ENCODE results near the gene PDE4D. TPM values are rescaled to one million over a fixed set of nuclear protein-coding genes. Genes with fewer than 3 reads are reported as not detected.

Gene PDE4D
- total and polyA plus RNA-seq, 2 donors (not counting 3 experiments of a cell fraction or from before 2014, with no cell fraction given) = 34.5 to 51.2 TPM

DNA sequence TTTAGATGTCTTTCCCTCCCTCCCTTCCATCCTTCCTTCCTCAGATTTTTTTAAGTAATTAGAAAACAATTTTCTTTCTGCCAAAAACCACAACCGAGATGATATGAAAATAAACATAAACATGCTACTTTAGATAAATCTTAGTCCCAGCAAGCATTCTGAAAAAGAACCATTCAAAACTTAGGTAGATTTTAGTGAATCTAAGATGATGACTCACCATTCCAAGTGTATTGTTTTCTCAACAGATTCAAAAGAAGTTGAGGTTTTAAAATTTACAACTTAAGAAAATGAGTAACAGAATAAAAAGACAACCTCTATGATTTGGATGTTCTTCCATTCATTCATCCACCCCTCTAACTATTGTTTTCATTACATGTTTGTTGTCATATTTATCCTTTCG, 465.1 kb downstream of the PDE4D start:
- no peaks in the 10 kb centered on the region for H3K36me3 ChIP-seq (ENCODE audit: control insufficient read depth in 2 of 2, extremely low read depth in 1 of 2, insufficient read depth in 2 of 2, low read length in 2 of 2)
- H3K9ac ChIP-seq (replicated peaks; ENCODE audit: extremely low read depth, insufficient read depth, low read length) = no peak overlapping the region
- no peaks in the 10 kb centered on the region for H3K9me1 ChIP-seq (replicated peaks; ENCODE audit: control insufficient read depth, extremely low read depth, insufficient read depth, low read length)
- BruUV-seq (replicated peaks) = no TSS peak
- POLR2A ChIA-PET = no interaction called here
- no peaks in the 10 kb centered on the region for H3K79me2 ChIP-seq (ENCODE audit: control insufficient read depth, insufficient read depth, low read length)
- FAIRE-seq (peak; percentile 28), DNase-seq (ENCODE audit: low read depth, low spot score) (no peak)
- CTCF ChIA-PET = no interaction called here
- no peak overlapping the region for H3K4me2 ChIP-seq (ENCODE audit: insufficient read depth, low read length)
- H3K27ac ChIP-seq (ENCODE audit: insufficient read depth, low read depth, low read length) = no peak overlapping the region
- H2AFZ ChIP-seq (ENCODE audit: low read depth, low read length) = no peak overlapping the region
- H4K20me1 ChIP-seq (replicated peaks; ENCODE audit: control insufficient read depth, extremely low read depth, insufficient read depth, low read length) = no peaks in the 10 kb centered on the region
- no peaks in the 10 kb centered on the region for H3K4me1 ChIP-seq (ENCODE audit: control insufficient read depth, extremely low read depth, insufficient read depth, low read length)
- H3K9me3 ChIP-seq (replicated peaks; ENCODE audit: control insufficient read depth, insufficient read depth, low read length) = no peaks in the 10 kb centered on the region
- intact Hi-C loops (cut with micrococcal nuclease) (no loop called here), dilution Hi-C loops (cut with MboI; ENCODE audit: extremely low pct_ligation_motif_present, low sequenced_read_pairs) (no loop called here)
- no peak overlapping the region for H3K4me3 ChIP-seq (replicated peaks in 1 of 3; ENCODE audit: insufficient read depth in 1 of 3, low read depth in 1 of 3, low read length in 3 of 3)
- TF ChIP-seq FOS (IDR thresholded peaks at IDR 0.05; ENCODE audit: borderline replicate concordance, insufficient read depth, low read length) (peak; percentile 51), MYC (IDR thresholded peaks at IDR 0.05; ENCODE audit: low read depth, low read length) (no peak), JUN (IDR thresholded peaks at IDR 0.05; ENCODE audit: borderline replicate concordance, insufficient read depth, insufficient read length, low read depth) (peak; percentile 36)
- H3K27me3 ChIP-seq (ENCODE audit: control insufficient read depth in 2 of 2, insufficient read depth in 2 of 2, low read length in 2 of 2) = no peaks in the 10 kb centered on the region

- H3K27me3 ChIP-seq (ENCODE audit: control insufficient read depth in 2 of 2, insufficient read depth in 2 of 2, low read length in 2 of 2) = no peaks in the 10 kb centered on the region
- POLR2A ChIA-PET = no interaction called here
- H3K9ac ChIP-seq (replicated peaks; ENCODE audit: extremely low read depth, insufficient read depth, low read length) = no peak overlapping the region
- FAIRE-seq = no peak
- dilution Hi-C loops (cut with MboI; ENCODE audit: extremely low pct_ligation_motif_present, low sequenced_read_pairs) (no loop called here), intact Hi-C loops (cut with micrococcal nuclease) (no loop called here)
- no peak for DNase-seq (ENCODE audit: low read depth, low spot score)
- no TSS peak for BruUV-seq (replicated peaks)
- CTCF ChIA-PET = no interaction called here
- no peaks in the 10 kb centered on the region for H3K9me3 ChIP-seq (replicated peaks; ENCODE audit: control insufficient read depth, insufficient read depth, low read length)
- H3K36me3 ChIP-seq (ENCODE audit: control insufficient read depth in 2 of 2, extremely low read depth in 1 of 2, insufficient read depth in 2 of 2, low read length in 2 of 2) = no peaks in the 10 kb centered on the region
- H4K20me1 ChIP-seq (replicated peaks; ENCODE audit: control insufficient read depth, extremely low read depth, insufficient read depth, low read length) = no peaks in the 10 kb centered on the region
- H3K9me1 ChIP-seq (replicated peaks; ENCODE audit: control insufficient read depth, extremely low read depth, insufficient read depth, low read length) = no peaks in the 10 kb centered on the region
- TF ChIP-seq GATA2 (IDR thresholded peaks at IDR 0.05; ENCODE audit: insufficient read depth, insufficient read length, low read depth, low read length) (no peak), EZH2 (IDR thresholded peaks at IDR 0.05; ENCODE audit: borderline replicate concordance, low read depth, low read length, severe bottlenecking) (no peak), FOS (IDR thresholded peaks at IDR 0.05; ENCODE audit: borderline replicate concordance, insufficient read depth, low read length) (no peak), MYC (IDR thresholded peaks at IDR 0.05; ENCODE audit: low read depth, low read length) (no peak), POLR2A (IDR thresholded peaks at IDR 0.05; ENCODE audit: low read depth, low read length) (no peak), POLR2AphosphoS5 (IDR thresholded peaks at IDR 0.05; ENCODE audit: insufficient read depth, low read depth, low read length) (no peak), JUN (IDR thresholded peaks at IDR 0.05; ENCODE audit: borderline replicate concordance, insufficient read depth, insufficient read length, low read depth) (no peak)
- TF ChIP-seq, protein P1, sequence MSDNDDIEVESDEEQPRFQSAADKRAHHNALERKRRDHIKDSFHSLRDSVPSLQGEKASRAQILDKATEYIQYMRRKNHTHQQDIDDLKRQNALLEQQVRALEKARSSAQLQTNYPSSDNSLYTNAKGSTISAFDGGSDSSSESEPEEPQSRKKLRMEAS (IDR thresholded peaks at IDR 0.05; ENCODE audit: insufficient read depth, insufficient read length) = no peak
- TF ChIP-seq, protein P2, sequence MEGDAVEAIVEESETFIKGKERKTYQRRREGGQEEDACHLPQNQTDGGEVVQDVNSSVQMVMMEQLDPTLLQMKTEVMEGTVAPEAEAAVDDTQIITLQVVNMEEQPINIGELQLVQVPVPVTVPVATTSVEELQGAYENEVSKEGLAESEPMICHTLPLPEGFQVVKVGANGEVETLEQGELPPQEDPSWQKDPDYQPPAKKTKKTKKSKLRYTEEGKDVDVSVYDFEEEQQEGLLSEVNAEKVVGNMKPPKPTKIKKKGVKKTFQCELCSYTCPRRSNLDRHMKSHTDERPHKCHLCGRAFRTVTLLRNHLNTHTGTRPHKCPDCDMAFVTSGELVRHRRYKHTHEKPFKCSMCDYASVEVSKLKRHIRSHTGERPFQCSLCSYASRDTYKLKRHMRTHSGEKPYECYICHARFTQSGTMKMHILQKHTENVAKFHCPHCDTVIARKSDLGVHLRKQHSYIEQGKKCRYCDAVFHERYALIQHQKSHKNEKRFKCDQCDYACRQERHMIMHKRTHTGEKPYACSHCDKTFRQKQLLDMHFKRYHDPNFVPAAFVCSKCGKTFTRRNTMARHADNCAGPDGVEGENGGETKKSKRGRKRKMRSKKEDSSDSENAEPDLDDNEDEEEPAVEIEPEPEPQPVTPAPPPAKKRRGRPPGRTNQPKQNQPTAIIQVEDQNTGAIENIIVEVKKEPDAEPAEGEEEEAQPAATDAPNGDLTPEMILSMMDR (IDR thresholded peaks at IDR 0.05; ENCODE audit: extremely low read depth in 1 of 2, insufficient read depth in 1 of 2, low read depth in 1 of 2, low read length in 2 of 2) = no peak
- no peaks in the 10 kb centered on the region for H3K4me1 ChIP-seq (ENCODE audit: control insufficient read depth, extremely low read depth, insufficient read depth, low read length)
- no peak overlapping the region for H3K27ac ChIP-seq (ENCODE audit: insufficient read depth, low read depth, low read length)
- H3K4me3 ChIP-seq (replicated peaks in 1 of 3; ENCODE audit: insufficient read depth in 1 of 3, low read depth in 1 of 3, low read length in 3 of 3) = no peak overlapping the region
- no peaks in the 10 kb centered on the region for H3K79me2 ChIP-seq (ENCODE audit: control insufficient read depth, insufficient read depth, low read length)
- no peak overlapping the region for H2AFZ ChIP-seq (ENCODE audit: low read depth, low read length)
- no peak overlapping the region for H3K4me2 ChIP-seq (ENCODE audit: insufficient read depth, low read length)
Observed at GRCh38 chr5:59424515-59424914, 469.0 kb downstream of the PDE4D start.

All from endothelial cell of umbilical vein (primary cell).